Activated naive CD8-positive, alpha-beta T cell treated with anti-CD3 and anti-CD28 coated beads for 36 hours (primary cell): ENCODE measurements around the gene UGT1A8. TPM values are rescaled to one million over a fixed set of nuclear protein-coding genes. Genes with fewer than 3 reads are reported as not detected.

ENCODE experiments used
- DNase-seq: peaks from one replicate; pipeline ENCODE4 v3.0.0; 2021
- H3K27ac Mint-ChIP-seq: one replicate; pipeline ENCODE4 v1.8.0; 2022; ENCODE audit warnings: mild to moderate bottlenecking, moderate library complexity, mixed read lengths
- H3K27me3 Mint-ChIP-seq: one replicate; pipeline ENCODE4 v1.8.0; 2022; ENCODE audit warnings: mild to moderate bottlenecking, mixed read lengths
- H3K36me3 Mint-ChIP-seq: one replicate; pipeline ENCODE4 v1.8.0; 2021; ENCODE audit warnings: mild to moderate bottlenecking, mixed read lengths
- H3K4me1 Mint-ChIP-seq: one replicate; pipeline ENCODE4 v1.8.0; 2021; ENCODE audit warnings: mixed read lengths
- H3K4me3 Mint-ChIP-seq: one replicate; pipeline ENCODE4 v1.8.0; 2022; ENCODE audit warnings: mild to moderate bottlenecking, moderate library complexity, mixed read lengths
- H3K9me3 Mint-ChIP-seq: one replicate; pipeline ENCODE4 v1.8.0; 2022; ENCODE audit warnings: mixed read lengths
- total RNA-seq, 2 experiments: library from RNA; stranded (reverse); gene quantifications; one replicate each; pipeline ENCODE4 v1.2.3, GENCODE V29; 2021

The UGT1A8 gene
- total RNA-seq, 2 experiments from 2014 or later, result not detected

DNA sequence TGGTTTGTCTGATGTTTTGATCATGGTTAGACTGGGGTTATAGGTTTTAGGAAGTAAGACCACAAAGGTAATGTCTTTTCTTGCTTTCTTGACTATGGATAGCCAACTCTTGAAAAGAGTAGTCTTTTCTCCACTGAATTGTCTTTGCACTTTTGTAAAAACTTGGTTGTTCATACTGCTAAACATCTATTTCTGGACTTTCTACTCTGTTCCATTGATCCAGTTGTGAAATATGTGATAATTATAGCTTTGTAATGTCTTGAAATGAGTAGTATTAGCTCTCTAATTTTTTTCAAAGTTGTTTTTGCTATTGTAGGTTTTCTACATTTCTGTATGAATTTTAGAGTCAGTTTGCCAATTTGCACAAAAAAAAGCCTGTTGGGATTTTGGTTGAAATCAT is 41.2 kb downstream of the UGT1A8 start:
- Mint-ChIP-seq H3K4me3 (no peak overlapping the region), H3K27me3 (peaks cover 19% of the 10 kb centered on the region), H3K9me3 (no peaks in the 10 kb centered on the region), H3K4me1 (no peaks in the 10 kb centered on the region), H3K36me3 (peaks cover 5% of the 10 kb centered on the region), H3K27ac (no peak overlapping the region)
- DNase-seq, result no peak

DNA sequence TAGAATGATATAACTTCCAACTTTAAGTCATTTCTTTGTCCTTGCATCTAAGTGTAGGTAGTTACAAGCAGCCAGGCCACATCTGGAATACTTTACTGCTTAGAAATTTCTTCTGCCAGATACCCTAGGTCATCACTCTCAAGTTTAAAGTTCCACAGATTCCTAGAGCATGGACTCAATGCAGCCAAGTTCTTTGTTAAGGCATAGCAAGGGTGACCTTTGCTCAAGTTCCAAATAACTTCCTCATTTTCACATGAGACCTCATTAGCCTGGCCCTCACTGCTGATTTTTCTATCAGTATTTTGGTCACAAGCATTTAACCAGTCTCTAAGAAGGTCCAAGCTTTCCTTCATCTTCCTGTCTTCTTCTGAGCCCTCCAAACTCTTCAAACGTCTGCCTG is 46.5 kb downstream of the UGT1A8 start:
- DNase-seq, result no peak
- Mint-ChIP-seq H3K27ac (no peak overlapping the region), H3K27me3 (peaks cover 34% of the 10 kb centered on the region), H3K36me3 (peaks cover 5% of the 10 kb centered on the region), H3K4me3 (no peak overlapping the region), H3K4me1 (no peaks in the 10 kb centered on the region), H3K9me3 (peaks cover 7% of the 10 kb centered on the region)

DNA sequence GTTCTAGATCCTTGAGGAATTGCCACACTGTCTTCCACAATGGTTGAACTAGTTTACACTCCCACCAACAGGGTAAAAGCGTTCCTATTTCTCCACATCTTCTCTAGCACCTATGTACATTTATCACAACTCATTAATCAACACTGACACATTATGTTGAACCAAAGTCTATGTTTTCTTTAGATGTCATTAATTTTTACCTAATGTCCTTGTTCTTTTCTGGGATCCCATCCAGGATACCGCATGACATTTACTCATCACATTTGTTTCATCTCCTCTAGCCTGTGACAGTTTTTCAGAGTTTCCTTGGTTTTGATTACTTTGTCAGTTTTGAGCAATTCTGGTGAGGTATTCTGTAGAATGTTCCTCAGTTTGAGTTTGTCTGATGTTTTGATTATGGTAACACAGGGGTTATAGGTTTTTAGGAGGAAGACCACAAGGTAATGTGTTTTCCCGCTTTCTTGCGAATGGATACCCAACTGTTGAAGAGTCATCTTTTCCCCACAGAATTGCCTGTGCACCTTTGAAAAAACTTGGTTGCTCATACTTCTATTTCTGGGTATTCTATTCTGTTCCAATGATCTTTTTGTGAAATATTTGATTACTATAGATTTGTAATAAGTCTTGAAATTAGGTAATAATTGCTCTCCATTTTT is 51.3 kb downstream of the UGT1A8 start:
- no peak for DNase-seq
- H3K27me3 Mint-ChIP-seq, result peaks cover 21% of the 10 kb centered on the region
- peaks cover 7% of the 10 kb centered on the region for H3K9me3 Mint-ChIP-seq
- H3K36me3 Mint-ChIP-seq, result no peaks in the 10 kb centered on the region
- H3K27ac Mint-ChIP-seq, result no peak overlapping the region
- no peaks in the 10 kb centered on the region for H3K4me1 Mint-ChIP-seq
- no peak overlapping the region for H3K4me3 Mint-ChIP-seq

DNA sequence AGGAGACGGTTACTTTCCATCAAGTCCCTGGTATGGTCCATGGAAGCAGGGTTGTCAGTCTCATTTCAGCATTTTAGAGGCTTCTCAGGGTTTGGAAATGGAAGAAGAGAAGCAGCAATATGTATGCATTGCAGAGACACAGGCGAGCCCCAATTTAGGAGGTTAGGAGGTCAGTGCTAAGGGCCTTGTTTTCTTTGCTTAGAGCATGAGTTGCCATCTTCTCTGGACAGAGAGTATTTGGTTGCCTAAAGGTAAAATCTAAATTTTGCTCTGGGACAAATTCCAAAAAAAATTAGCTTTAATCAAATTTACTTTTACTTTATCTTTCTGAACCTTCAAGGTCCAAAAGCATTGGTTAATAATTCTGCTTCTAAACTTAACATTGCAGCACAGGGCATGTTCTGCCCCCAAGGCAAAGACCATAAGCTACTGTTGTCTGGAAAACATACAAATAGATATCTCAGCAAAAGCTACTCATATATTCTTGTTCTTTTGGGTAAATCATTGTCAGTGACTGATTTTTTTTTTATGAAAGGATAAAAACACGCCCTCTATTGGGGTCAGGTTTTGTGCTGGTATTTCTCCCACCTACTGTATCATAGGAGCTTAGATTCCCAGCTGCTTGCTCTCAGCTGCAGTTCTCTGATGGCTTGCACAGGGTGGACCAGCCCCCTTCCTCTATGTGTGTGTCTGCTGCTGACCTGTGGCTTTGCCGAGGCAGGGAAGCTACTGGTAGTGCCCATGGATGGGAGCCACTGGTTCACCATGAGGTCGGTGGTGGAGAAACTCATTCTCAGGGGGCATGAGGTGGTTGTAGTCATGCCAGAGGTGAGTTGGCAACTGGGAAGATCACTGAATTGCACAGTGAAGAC is 54.1 kb downstream of the UGT1A8 start, which contains the start of gene UGT1A9:
UGT1A9 (plus strand) TSS at position 609 of the 872 bp plus-strand sequence; CDS start at position 646, 37 bp downstream.
- DNase-seq, result no peak
- Mint-ChIP-seq H3K4me3 (no peak within 1 kb of the TSS), H3K27ac (no peak within 1 kb of the TSS)

DNA sequence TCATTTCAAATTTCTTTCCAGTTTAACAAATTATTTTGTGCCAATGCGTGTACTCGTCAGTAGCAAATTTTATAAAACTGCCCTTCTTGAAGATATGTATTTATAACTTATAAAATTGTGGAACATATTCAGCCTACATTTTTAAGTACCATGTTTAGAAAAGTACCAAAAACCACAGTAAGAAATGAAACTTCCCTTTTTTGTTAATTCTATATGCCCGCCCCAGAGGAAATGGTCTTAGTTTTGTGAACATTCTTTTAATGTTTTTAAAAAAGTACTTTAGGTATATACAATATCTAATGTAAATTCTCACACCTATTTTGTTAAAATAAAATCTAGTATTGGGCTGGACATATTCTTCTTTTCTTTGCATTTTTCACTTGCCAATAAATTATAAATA is 55.5 kb downstream of the UGT1A8 start:
- H3K27ac Mint-ChIP-seq, result no peak overlapping the region
- peaks cover 17% of the 10 kb centered on the region for H3K27me3 Mint-ChIP-seq
- no peaks in the 10 kb centered on the region for H3K4me1 Mint-ChIP-seq
- no peaks in the 10 kb centered on the region for H3K36me3 Mint-ChIP-seq
- H3K4me3 Mint-ChIP-seq, result no peak overlapping the region
- H3K9me3 Mint-ChIP-seq, result peaks cover 6% of the 10 kb centered on the region
- DNase-seq, result no peak

More for the DNA sequence above, 54.1 kb downstream of the UGT1A8 start, which contains the start of gene UGT1A9:
- no peaks in the 10 kb centered on the region for H3K36me3 Mint-ChIP-seq
- peaks cover 13% of the 10 kb centered on the region for H3K27me3 Mint-ChIP-seq
- no peaks in the 10 kb centered on the region for H3K4me1 Mint-ChIP-seq
- peaks cover 6% of the 10 kb centered on the region for H3K9me3 Mint-ChIP-seq

DNA sequence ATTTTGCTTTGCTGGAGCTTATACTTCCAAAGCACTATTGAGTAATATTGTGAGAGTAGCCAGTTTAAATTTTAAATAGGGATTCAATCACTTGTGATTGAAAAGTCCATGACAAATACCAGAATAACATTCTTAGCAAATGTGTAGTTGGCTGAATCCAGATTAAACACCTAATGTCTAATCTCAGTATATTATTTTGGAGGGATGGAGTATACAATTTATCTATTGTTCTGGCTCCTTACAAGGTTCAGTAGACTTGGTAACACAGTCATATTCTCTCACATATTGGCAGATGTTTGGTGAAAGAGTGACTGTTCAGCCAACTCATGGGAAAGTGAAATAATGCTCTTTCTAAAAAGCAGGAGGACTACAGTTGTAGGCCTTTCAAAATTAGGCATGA is 56.5 kb downstream of the UGT1A8 start:
- Mint-ChIP-seq H3K4me1 (no peaks in the 10 kb centered on the region), H3K27me3 (peaks cover 14% of the 10 kb centered on the region), H3K27ac (no peak overlapping the region), H3K4me3 (no peak overlapping the region), H3K36me3 (no peaks in the 10 kb centered on the region), H3K9me3 (no peaks in the 10 kb centered on the region)
- DNase-seq, result no peak

DNA sequence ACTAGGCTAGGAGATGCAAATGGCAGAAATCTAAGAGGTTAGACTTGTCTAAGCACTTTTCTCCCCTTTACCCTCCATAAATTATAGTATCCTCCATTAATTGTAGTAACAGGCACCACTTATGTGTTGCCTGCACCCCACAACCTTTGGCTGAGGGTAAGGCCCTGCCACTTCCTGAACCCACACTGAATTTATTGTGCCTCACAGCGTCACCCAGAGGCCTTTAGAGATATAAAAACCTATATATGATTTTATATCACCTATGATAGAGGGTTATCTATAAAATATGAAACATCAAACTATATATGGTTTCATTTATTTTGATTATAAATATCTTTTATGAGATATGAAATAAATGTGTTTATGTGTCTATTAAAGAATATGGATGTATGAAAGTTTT is 56.9 kb downstream of the UGT1A8 start:
- no peaks in the 10 kb centered on the region for H3K4me1 Mint-ChIP-seq
- H3K36me3 Mint-ChIP-seq, result no peaks in the 10 kb centered on the region
- H3K27ac Mint-ChIP-seq, result no peak overlapping the region
- H3K27me3 Mint-ChIP-seq, result peaks cover 15% of the 10 kb centered on the region
- H3K9me3 Mint-ChIP-seq, result no peaks in the 10 kb centered on the region
- DNase-seq, result no peak
- H3K4me3 Mint-ChIP-seq, result no peak overlapping the region

DNA sequence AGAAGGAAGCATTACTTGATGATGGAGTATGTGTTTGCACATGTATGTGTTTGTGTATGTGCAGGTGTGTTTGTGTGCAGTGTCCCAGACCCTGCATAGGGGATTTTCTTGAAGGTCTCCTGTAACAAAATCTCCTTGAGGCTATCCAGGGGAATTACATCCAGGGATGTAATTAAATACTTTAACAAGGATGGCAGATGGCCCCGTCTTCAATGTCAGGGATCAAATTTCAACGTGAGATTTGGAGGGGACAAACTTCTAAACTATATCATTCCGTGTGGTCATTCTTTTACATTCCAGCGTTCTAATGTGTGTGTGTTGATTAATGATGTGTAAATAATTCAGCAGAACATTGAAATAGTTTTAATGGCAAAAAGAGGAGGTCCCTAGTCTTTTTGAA is 57.6 kb downstream of the UGT1A8 start:
- Mint-ChIP-seq H3K4me3 (no peak overlapping the region), H3K4me1 (no peaks in the 10 kb centered on the region), H3K27me3 (peaks cover 22% of the 10 kb centered on the region), H3K9me3 (no peaks in the 10 kb centered on the region), H3K36me3 (no peaks in the 10 kb centered on the region), H3K27ac (no peak overlapping the region)
- no peak for DNase-seq

DNA sequence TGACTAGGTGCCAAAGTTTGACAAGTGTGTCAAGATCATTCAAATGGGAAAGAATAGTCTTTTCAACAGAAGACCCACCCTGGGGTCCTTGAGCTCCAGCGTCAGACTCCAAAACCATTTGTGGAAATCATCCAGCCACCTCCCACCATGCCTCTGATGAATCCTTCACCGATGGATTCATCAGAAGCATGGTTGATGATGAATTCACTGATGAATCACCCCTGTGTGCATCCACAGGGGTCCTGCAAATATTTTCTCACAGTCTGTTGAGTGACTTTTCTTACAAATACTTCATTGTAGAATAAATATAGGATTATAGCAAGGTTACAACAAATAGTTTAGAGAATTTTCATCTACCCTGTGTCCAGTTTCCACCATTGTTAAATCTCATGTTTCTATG is 58.6 kb downstream of the UGT1A8 start:
- Mint-ChIP-seq H3K36me3 (no peaks in the 10 kb centered on the region), H3K4me1 (no peaks in the 10 kb centered on the region), H3K27ac (no peak overlapping the region), H3K9me3 (no peaks in the 10 kb centered on the region), H3K4me3 (no peak overlapping the region), H3K27me3 (peaks cover 23% of the 10 kb centered on the region)
- DNase-seq, result no peak

DNA sequence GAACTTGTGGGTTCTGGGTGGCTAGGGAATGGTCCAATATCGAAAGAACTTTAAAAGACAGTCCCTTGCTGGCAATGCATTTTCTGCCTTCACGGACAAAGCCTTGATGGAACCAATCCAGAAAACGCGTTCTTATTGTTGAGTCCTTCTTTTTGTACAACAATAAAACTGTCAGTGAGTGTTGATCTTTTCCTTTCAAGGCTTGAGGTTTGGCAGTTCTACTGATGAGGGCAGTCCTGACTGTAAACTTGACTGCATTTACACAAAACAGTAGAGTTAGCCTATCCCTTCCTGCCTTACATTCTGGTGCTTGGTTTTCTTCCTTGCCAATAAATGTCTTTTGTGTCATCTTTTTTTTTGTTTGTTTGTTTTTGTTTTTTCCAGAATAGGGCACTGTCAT is 61.8 kb downstream of the UGT1A8 start:
- Mint-ChIP-seq H3K27ac (no peak overlapping the region), H3K27me3 (peaks cover 16% of the 10 kb centered on the region), H3K36me3 (no peaks in the 10 kb centered on the region), H3K9me3 (no peaks in the 10 kb centered on the region), H3K4me1 (no peaks in the 10 kb centered on the region), H3K4me3 (no peak overlapping the region)
- no peak for DNase-seq

DNA sequence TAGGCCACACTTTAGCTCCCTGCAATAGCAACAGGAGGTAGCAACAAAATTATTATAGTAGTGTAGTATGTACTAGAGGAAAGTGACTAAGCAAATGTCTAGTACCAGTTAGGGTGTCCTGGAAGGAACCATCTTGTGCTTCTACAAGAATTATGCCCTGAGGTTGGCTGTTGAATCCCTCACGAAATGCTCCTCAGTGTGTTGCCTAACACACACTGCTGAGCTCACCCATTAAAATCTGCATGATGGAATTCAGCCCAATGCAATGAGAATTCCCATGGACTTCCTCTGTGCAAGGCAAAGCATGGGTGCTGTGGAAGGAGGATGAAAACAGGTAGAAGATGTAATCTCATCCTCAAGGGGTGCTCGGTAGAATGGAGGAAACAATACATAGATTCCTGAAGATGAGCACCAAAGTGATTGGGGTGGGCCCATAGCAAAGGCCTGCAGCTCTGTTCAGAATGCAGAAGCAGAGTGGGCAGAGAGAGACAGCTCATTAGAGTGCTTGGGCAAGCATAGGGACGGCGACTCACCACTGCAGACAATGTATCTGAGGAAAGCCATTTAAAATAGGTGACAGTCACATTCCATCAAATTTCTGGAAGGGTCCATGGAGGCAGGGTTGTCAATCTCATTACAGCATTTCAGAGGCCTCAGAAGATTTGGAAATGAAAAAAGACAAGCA is 63.1 kb downstream of the UGT1A8 start:
- DNase-seq, result no peak
- Mint-ChIP-seq H3K36me3 (no peaks in the 10 kb centered on the region), H3K4me1 (no peaks in the 10 kb centered on the region)

DNA sequence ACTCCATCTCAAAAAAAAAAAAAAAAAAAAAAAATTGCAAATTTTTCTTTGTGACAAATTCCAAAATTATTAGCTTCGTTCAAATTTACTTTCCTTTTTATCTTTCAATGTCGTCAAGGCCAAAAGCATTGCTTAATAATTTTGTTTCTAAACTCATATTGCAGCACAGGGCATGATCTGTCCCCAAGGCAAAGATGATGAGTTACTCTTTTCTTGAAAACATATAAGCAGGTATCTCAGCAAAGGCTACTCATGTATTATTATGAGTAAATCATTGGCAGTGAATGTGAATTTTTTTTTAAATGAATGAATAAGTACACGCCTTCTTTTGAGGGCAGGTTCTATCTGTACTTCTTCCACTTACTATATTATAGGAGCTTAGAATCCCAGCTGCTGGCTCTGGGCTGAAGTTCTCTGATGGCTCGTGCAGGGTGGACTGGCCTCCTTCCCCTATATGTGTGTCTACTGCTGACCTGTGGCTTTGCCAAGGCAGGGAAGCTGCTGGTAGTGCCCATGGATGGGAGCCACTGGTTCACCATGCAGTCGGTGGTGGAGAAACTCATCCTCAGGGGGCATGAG is 64.2 kb downstream of the UGT1A8 start, which contains the start of gene UGT1A7:
UGT1A7 (plus strand) TSS at position 381 of the 579 bp plus-strand sequence; CDS start at position 418, 37 bp downstream.
- no peak within 1 kb of the TSS for H3K27ac Mint-ChIP-seq
- no peaks in the 10 kb centered on the region for H3K4me1 Mint-ChIP-seq
- no peak for DNase-seq
- H3K9me3 Mint-ChIP-seq, result no peaks in the 10 kb centered on the region
- peaks cover 12% of the 10 kb centered on the region for H3K27me3 Mint-ChIP-seq
- H3K36me3 Mint-ChIP-seq, result no peaks in the 10 kb centered on the region
- H3K4me3 Mint-ChIP-seq, result no peak within 1 kb of the TSS

More for the DNA sequence above, 63.1 kb downstream of the UGT1A8 start:
- H3K27ac Mint-ChIP-seq, result no peak overlapping the region
- no peak overlapping the region for H3K4me3 Mint-ChIP-seq
- no peaks in the 10 kb centered on the region for H3K9me3 Mint-ChIP-seq
- H3K27me3 Mint-ChIP-seq, result peaks cover 16% of the 10 kb centered on the region

DNA sequence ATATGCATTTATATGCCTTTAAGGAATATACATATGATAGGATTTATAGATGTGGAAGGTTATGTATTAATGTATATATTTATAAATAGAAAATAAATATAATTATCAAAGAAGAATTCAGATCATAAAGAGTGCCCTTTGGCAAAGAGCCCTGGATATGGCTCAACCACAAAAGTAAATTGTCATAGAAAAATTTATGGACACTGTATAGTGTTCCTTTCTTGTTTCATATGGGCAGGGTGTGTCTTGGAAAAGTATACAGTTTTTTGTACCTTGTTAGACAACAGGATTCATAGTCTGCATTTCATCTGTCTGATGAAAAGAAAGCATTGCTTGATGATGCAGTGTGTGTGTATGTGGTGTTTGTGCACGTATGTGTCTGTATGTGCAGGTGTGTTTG is 67.2 kb downstream of the UGT1A8 start:
- Mint-ChIP-seq H3K36me3 (no peaks in the 10 kb centered on the region), H3K9me3 (no peaks in the 10 kb centered on the region), H3K4me3 (no peak overlapping the region), H3K4me1 (peaks cover 2% of the 10 kb centered on the region), H3K27ac (no peak overlapping the region), H3K27me3 (peaks cover 9% of the 10 kb centered on the region)
- DNase-seq, result no peak

DNA sequence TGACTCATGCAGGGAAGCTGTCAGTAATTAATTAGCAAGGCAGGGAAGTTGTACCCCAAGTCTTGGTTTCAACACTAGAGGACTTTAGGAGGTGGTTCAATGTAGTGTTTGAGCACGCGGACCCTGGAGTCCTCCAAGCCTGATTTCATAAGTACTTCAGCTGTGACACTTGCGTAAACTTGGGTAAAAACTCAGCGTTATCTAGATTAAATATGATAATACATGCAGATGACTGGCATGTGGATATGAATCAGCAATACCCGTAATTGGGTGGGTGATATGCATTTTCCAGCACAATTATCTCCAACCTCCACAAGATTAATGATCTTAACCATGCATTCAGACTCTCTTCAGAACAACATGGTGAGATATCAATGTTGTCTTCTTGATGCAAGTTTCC is 69.5 kb downstream of the UGT1A8 start:
- no peak overlapping the region for H3K27ac Mint-ChIP-seq
- no peak for DNase-seq
- peaks cover 2% of the 10 kb centered on the region for H3K4me1 Mint-ChIP-seq
- H3K9me3 Mint-ChIP-seq, result no peaks in the 10 kb centered on the region
- no peaks in the 10 kb centered on the region for H3K36me3 Mint-ChIP-seq
- H3K27me3 Mint-ChIP-seq, result peaks cover 4% of the 10 kb centered on the region
- H3K4me3 Mint-ChIP-seq, result no peak overlapping the region

DNA sequence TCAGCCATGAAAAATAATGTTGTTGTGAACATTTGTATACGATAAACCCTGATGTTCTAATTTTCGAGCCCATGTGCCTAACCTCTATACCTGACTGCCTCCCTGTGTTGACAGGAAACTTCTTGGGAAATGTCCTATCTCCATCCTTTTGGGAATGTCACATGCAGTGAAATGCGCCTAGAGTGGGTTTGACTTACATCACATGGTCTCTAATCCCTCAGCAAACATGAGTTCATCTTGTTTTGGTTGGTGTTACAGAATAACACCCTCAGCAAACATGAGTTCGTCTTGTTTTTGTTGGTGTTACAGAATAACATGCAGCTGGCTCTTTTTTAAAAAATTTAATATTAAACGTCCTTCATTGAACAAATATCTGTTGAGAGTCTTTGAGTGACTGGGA is 70.9 kb downstream of the UGT1A8 start:
- Mint-ChIP-seq H3K27me3 (peaks cover 4% of the 10 kb centered on the region), H3K27ac (no peak overlapping the region), H3K4me1 (peaks cover 2% of the 10 kb centered on the region), H3K4me3 (no peak overlapping the region), H3K9me3 (no peaks in the 10 kb centered on the region), H3K36me3 (no peaks in the 10 kb centered on the region)
- DNase-seq, result no peak
